ENCODE measurements around the gene ANKRD33.

- TF ChIP-seq, protein P1, sequence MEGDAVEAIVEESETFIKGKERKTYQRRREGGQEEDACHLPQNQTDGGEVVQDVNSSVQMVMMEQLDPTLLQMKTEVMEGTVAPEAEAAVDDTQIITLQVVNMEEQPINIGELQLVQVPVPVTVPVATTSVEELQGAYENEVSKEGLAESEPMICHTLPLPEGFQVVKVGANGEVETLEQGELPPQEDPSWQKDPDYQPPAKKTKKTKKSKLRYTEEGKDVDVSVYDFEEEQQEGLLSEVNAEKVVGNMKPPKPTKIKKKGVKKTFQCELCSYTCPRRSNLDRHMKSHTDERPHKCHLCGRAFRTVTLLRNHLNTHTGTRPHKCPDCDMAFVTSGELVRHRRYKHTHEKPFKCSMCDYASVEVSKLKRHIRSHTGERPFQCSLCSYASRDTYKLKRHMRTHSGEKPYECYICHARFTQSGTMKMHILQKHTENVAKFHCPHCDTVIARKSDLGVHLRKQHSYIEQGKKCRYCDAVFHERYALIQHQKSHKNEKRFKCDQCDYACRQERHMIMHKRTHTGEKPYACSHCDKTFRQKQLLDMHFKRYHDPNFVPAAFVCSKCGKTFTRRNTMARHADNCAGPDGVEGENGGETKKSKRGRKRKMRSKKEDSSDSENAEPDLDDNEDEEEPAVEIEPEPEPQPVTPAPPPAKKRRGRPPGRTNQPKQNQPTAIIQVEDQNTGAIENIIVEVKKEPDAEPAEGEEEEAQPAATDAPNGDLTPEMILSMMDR (IDR thresholded peaks at IDR 0.05) = no peak
- TF ChIP-seq, protein P2, sequence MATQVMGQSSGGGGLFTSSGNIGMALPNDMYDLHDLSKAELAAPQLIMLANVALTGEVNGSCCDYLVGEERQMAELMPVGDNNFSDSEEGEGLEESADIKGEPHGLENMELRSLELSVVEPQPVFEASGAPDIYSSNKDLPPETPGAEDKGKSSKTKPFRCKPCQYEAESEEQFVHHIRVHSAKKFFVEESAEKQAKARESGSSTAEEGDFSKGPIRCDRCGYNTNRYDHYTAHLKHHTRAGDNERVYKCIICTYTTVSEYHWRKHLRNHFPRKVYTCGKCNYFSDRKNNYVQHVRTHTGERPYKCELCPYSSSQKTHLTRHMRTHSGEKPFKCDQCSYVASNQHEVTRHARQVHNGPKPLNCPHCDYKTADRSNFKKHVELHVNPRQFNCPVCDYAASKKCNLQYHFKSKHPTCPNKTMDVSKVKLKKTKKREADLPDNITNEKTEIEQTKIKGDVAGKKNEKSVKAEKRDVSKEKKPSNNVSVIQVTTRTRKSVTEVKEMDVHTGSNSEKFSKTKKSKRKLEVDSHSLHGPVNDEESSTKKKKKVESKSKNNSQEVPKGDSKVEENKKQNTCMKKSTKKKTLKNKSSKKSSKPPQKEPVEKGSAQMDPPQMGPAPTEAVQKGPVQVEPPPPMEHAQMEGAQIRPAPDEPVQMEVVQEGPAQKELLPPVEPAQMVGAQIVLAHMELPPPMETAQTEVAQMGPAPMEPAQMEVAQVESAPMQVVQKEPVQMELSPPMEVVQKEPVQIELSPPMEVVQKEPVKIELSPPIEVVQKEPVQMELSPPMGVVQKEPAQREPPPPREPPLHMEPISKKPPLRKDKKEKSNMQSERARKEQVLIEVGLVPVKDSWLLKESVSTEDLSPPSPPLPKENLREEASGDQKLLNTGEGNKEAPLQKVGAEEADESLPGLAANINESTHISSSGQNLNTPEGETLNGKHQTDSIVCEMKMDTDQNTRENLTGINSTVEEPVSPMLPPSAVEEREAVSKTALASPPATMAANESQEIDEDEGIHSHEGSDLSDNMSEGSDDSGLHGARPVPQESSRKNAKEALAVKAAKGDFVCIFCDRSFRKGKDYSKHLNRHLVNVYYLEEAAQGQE (IDR thresholded peaks at IDR 0.05; ENCODE audit: insufficient read depth in 1 of 2, low read depth in 2 of 2, low read length in 1 of 2) = no peak
Measured at GRCh38 chr12:51887476-51888315, at the start of gene ANKRD33.

Measured in Panc1 (cell line).